SK-N-SH (cell line): Measurements from ENCODE around the gene ING5. TPM values are rescaled to one million over a fixed set of nuclear protein-coding genes. Genes with fewer than 3 reads are reported as not detected.

Experiments used
- CTCF ChIA-PET: fragments of 300-600, 350-600 bp; formaldehyde crosslinking; extraction: SDS; loops from one replicate; lab custom pipeline; 2021; lab: Yijun Ruan, JAX
- POLR2A ChIA-PET: fragments of 350-600 bp; sonication (Branson Sonifier 250); formaldehyde crosslinking; extraction: SDS; loops from one replicate; lab custom pipeline; 2020; ENCODE audit warnings: antibody characterized with exemption, inconsistent platforms; lab: Yijun Ruan, JAX
- DNase-seq: peaks from one replicate; pipeline ENCODE4 v3.0.0; 2012
- H2AFZ ChIP-seq: fragments of 200-600 bp; sonication (generic); 2 replicates; pipeline ENCODE4 v1.8.1; 2016; ENCODE audit warnings: antibody characterized with exemption, mild to moderate bottlenecking, low read depth
- H3F3A ChIP-seq: fragments of 200-600 bp; sonication (generic); replicated peaks from 2 replicates; pipeline ENCODE3; 2016; ENCODE audit warnings: antibody characterized with exemption, mild to moderate bottlenecking; ENCODE audit not compliant: insufficient read depth
- H3K27ac ChIP-seq, 2 experiments: fragments of 200-500 bp in 1 of 2; fragments of 200-600 bp in 1 of 2; sonication (Bioruptor generic) in 1 of 2; sonication (generic), shearing (Covaris generic) in 1 of 2; 2 replicates each; pipeline versions ENCODE4 v1.5.1 to v1.6.1; 2014 to 2016; ENCODE audit warnings: low read depth in 2 of 2, inconsistent platforms in 1 of 2, low read length in 1 of 2, mild to moderate bottlenecking in 1 of 2, mixed read lengths in 1 of 2
- H3K27me3 ChIP-seq: fragments of 200-600 bp; sonication (generic), shearing (Covaris generic); 2 replicates; pipeline ENCODE4 v1.6.1; 2016; ENCODE audit warnings: mixed run types; ENCODE audit not compliant: insufficient read depth
- H3K36me3 ChIP-seq, 2 experiments: fragments of 200-500 bp in 1 of 2; fragments of 200-600 bp in 1 of 2; sonication (Bioruptor generic) in 1 of 2; sonication (generic) in 1 of 2; replicated peaks in 1 of 2; 2 replicates each; pipeline versions ENCODE3 to v1.5.1; 2014 to 2016; ENCODE audit warnings: low read length in 1 of 2, mild to moderate bottlenecking in 1 of 2; ENCODE audit not compliant: insufficient read depth in 2 of 2, control insufficient read depth in 1 of 2
- H3K4me1 ChIP-seq, 2 experiments: fragments of 200-500 bp in 1 of 2; fragments of 200-600 bp in 1 of 2; sonication (Bioruptor generic) in 1 of 2; sonication (generic), shearing (Covaris generic) in 1 of 2; 2 replicates each; pipeline versions ENCODE4 v1.5.1 to v1.6.1; 2014 to 2016; ENCODE audit warnings: low read depth in 1 of 2, low read length in 1 of 2, mixed run types in 1 of 2; ENCODE audit not compliant: insufficient read depth in 2 of 2, control insufficient read depth in 1 of 2
- H3K4me2 ChIP-seq: fragments of 200-600 bp; sonication (generic), shearing (Covaris generic); 2 replicates; pipeline ENCODE4 v1.6.1; 2017; ENCODE audit warnings: mixed run types
- H3K4me3 ChIP-seq, 2 experiments: fragments of 200-500 bp in 1 of 2; fragments of 200-600 bp in 1 of 2; sonication (Bioruptor generic) in 1 of 2; sonication (generic), shearing (Covaris generic) in 1 of 2; 2 replicates each; pipeline versions ENCODE4 v1.5.1 to v1.8.1; 2014 to 2016; ENCODE audit warnings: low read depth in 2 of 2, inconsistent platforms in 1 of 2, low read length in 1 of 2, mild to moderate bottlenecking in 1 of 2, mixed read lengths in 1 of 2, moderate library complexity in 1 of 2
- H3K79me2 ChIP-seq: fragments of 200-600 bp; sonication (generic); 2 replicates; pipeline ENCODE4 v1.8.1; 2017; ENCODE audit warnings: mild to moderate bottlenecking; ENCODE audit not compliant: insufficient read depth
- H3K9ac ChIP-seq: fragments of 200-600 bp; sonication (generic); 2 replicates; pipeline ENCODE4 v1.6.1; 2017; ENCODE audit warnings: mixed run types
- H3K9me2 ChIP-seq: fragments of 200-600 bp; sonication (generic); 2 replicates; pipeline ENCODE4 v1.6.1; 2017; ENCODE audit warnings: mixed run types
- H3K9me3 ChIP-seq: fragments of 200-600 bp; sonication (generic); 2 replicates; pipeline ENCODE4 v1.6.1; 2017; ENCODE audit warnings: mixed run types, mild to moderate bottlenecking, moderate library complexity
- H4K20me1 ChIP-seq: fragments of 200-600 bp; sonication (generic); 2 replicates; pipeline ENCODE4 v1.6.1; 2017; ENCODE audit warnings: mild to moderate bottlenecking, mixed run types; ENCODE audit not compliant: insufficient read depth
- FOSL2 ChIP-seq: IDR thresholded peaks from 2 replicates; pipeline ENCODE4 v1.4.0; 2012; ENCODE audit warnings: low read depth, mild to moderate bottlenecking, moderate library complexity, borderline replicate concordance
- FOXM1 ChIP-seq: IDR thresholded peaks from 2 replicates; pipeline ENCODE4 v1.4.0; 2012; ENCODE audit warnings: low read depth, mild to moderate bottlenecking
- GABPA ChIP-seq: IDR thresholded peaks from 2 replicates; pipeline ENCODE4 v1.4.0; 2012; ENCODE audit warnings: low read depth, mild to moderate bottlenecking
- JUND ChIP-seq: IDR thresholded peaks from 2 replicates; pipeline ENCODE4 v1.4.0; 2012
- MEF2A ChIP-seq: IDR thresholded peaks from 2 replicates; pipeline ENCODE4 v1.4.0; 2012; ENCODE audit warnings: low read depth, borderline replicate concordance
- MXI1 ChIP-seq: IDR thresholded peaks from 2 replicates; pipeline ENCODE4 v1.6.1; 2012; ENCODE audit warnings: mild to moderate bottlenecking, low read depth, low read length, improper control_type of control experiment
- POLR2AphosphoS5 ChIP-seq: IDR thresholded peaks from 2 replicates; pipeline ENCODE4 v1.6.1; 2012; ENCODE audit warnings: low read depth, low read length
- RAD21 ChIP-seq: IDR thresholded peaks from 2 replicates; pipeline ENCODE4 v1.6.1; 2012; ENCODE audit warnings: mild to moderate bottlenecking, low read length
- RCOR1 ChIP-seq: fragments of 150-350 bp; IDR thresholded peaks from 2 replicates; pipeline ENCODE4 v1.6.1; 2017; ENCODE audit warnings: antibody characterized with exemption, low read length
- RFX5 ChIP-seq: IDR thresholded peaks from 2 replicates; pipeline ENCODE4 v1.6.1; 2012; ENCODE audit warnings: mild to moderate bottlenecking, improper control_type of control experiment, low read length
- SIN3A ChIP-seq: IDR thresholded peaks from 2 replicates; pipeline ENCODE4 v1.6.1; 2012; ENCODE audit warnings: low read depth, mild to moderate bottlenecking, low read length, moderate library complexity, borderline replicate concordance
- TAF1 ChIP-seq: IDR thresholded peaks from 2 replicates; pipeline ENCODE4 v1.6.1; 2012; ENCODE audit warnings: low read depth, mild to moderate bottlenecking, low read length, moderate library complexity, borderline replicate concordance
- TCF12 ChIP-seq: IDR thresholded peaks from 2 replicates; pipeline ENCODE4 v1.4.0; 2012
- YY1 ChIP-seq: IDR thresholded peaks from 2 replicates; pipeline ENCODE4 v1.4.0; 2012; ENCODE audit warnings: low read depth, mild to moderate bottlenecking
- WGBS: methylation state at CpG from one replicate; pipeline ENCODE4 v1.1.6; 2017; ENCODE audit warnings: low lambda C conversion rate; 5-methylcytosine and 5-hydroxymethylcytosine counted together
- polyA plus RNA-seq, 3 experiments: library from polyadenylated mRNA; depleted of rRNA; stranded (reverse); fragments of >200 nt; gene quantifications; 2 replicates each; pipeline ENCODE4 v1.2.3, GENCODE V29; 2012
- TF ChIP-seq, protein P1 (sequence below): fragments of 150-350 bp; IDR thresholded peaks from 2 replicates; pipeline ENCODE4 v1.6.1; 2016; ENCODE audit warnings: mild to moderate bottlenecking, low read depth, low read length
- TF ChIP-seq, protein P2 (sequence below): fragments of 200-600 bp; sonication (generic); IDR thresholded peaks from 2 replicates; pipeline ENCODE4 v1.6.1; 2017; ENCODE audit warnings: antibody characterized with exemption, mild to moderate bottlenecking, moderate library complexity
- TF ChIP-seq, protein P3 (sequence below): IDR thresholded peaks from 2 replicates; pipeline ENCODE4 v1.4.0; 2012; ENCODE audit warnings: low read depth, borderline replicate concordance
- TF ChIP-seq, protein P4 (sequence below): fragments of 150-350 bp; IDR thresholded peaks from 2 replicates; pipeline ENCODE4 v1.6.1; 2017; ENCODE audit warnings: antibody characterized with exemption, low read length, low read depth, borderline replicate concordance

Gene ING5
- polyA plus RNA-seq, 1 of the 3 experiments (the other 2 are of a cell fraction) = 56.3 TPM

DNA sequence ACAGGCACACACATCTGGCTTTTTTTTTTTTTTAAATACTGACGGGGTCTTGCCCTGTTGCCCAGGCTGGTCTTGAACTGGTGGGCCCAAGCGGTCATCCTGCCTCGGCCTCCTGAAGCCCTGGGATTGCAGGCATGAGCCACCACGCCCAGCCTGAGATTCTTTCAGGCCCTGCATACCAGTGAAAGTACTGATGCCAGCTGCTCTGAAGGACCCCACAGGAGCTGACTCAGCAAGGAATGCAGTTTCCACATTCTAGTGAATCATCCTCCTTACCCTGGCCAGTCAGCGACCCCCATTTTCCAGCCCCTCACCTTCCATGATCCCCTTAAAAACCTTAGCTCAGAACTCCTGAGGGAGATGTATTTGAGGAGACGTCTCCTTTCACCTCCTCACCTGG is 9.4 kb upstream of the ING5 start:
- TF ChIP-seq JUND (peak; percentile 30; the same call in 1 of the 2 replicates), MXI1 (no peak), TCF12 (peak; percentile 31; the same call in 1 of the 2 replicates), FOSL2 (peak; percentile 70; the same call in 1 of the 2 replicates)
- Histone ChIP-seq H3K9ac (no peak overlapping the region), H2AFZ (no peak overlapping the region), H3K36me3 (peaks cover 11 to 34% of the 10 kb centered on the region in 2 experiments), H3F3A (peaks cover under 1% of the 10 kb centered on the region), H4K20me1 (no peaks in the 10 kb centered on the region), H3K9me2 (no peaks in the 10 kb centered on the region), H3K4me3 (no peak overlapping the region), H3K4me2 (no peak overlapping the region), H3K9me3 (no peaks in the 10 kb centered on the region), H3K27ac (peak overlapping the region in 1 of 2 experiments; percentile 24; a peak in 1 of 4 replicates), H3K27me3 (no peaks in the 10 kb centered on the region), H3K79me2 (peaks cover 23% of the 10 kb centered on the region), H3K4me1 (peaks cover 0 to 7% of the 10 kb centered on the region in 2 experiments; a peak in 3 of 4 replicates)
- ChIA-PET CTCF (interaction anchor here (0.6 to 1.4 kb wide), 3 partner anchors 11 to 1730 kb away, joined by 3 to 5 read pairs (median 3); no protein-coding TSS in a partner anchor), POLR2A (interaction anchor here (1.4 kb wide), 1 partner anchor 9 kb away, joined by 5 read pairs; no protein-coding TSS in a partner anchor)
- WGBS = 87% methylated on average over 6 of the region's 6 CpGs
- no peak for DNase-seq

DNA sequence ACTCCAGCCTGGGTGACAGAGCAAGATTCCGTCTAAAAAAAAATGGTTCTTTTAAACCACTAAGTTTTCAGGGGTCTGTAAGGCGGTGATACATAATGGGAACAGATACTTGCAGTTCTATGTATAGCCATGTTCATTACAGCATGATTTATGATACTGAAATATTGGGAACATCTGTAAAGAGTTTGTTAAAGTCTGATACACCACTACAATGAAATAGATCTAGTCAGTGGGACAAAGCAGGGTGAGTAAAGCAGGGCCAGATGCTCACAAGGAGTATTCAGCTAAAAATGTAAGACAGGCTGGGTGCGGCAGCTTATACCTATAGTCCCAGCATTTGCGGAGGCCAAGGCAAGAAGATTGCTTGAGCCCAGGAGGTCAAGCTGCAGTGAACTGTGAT is 6.2 kb upstream of the ING5 start:
- H3K9me2 ChIP-seq = no peaks in the 10 kb centered on the region
- no peaks in the 10 kb centered on the region for H3K27me3 ChIP-seq
- H4K20me1 ChIP-seq = no peaks in the 10 kb centered on the region
- ChIA-PET CTCF (interaction anchor here (1.2 kb wide), 1 partner anchor 26 kb away, joined by 3 read pairs; no protein-coding TSS in a partner anchor), POLR2A (no interaction called here)
- H3K4me3 ChIP-seq = no peak overlapping the region
- H3K9ac ChIP-seq = no peak overlapping the region
- peaks cover 12% of the 10 kb centered on the region for H3F3A ChIP-seq
- H3K9me3 ChIP-seq = no peaks in the 10 kb centered on the region
- TF ChIP-seq RCOR1 (no peak), POLR2AphosphoS5 (no peak), YY1 (no peak), RAD21 (no peak), MEF2A (no peak), SIN3A (no peak), GABPA (no peak), RFX5 (no peak), FOSL2 (no peak), FOXM1 (no peak), TAF1 (no peak)
- TF ChIP-seq, protein P1, sequence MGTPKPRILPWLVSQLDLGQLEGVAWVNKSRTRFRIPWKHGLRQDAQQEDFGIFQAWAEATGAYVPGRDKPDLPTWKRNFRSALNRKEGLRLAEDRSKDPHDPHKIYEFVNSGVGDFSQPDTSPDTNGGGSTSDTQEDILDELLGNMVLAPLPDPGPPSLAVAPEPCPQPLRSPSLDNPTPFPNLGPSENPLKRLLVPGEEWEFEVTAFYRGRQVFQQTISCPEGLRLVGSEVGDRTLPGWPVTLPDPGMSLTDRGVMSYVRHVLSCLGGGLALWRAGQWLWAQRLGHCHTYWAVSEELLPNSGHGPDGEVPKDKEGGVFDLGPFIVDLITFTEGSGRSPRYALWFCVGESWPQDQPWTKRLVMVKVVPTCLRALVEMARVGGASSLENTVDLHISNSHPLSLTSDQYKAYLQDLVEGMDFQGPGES = no peak
- TF ChIP-seq, protein P2, sequence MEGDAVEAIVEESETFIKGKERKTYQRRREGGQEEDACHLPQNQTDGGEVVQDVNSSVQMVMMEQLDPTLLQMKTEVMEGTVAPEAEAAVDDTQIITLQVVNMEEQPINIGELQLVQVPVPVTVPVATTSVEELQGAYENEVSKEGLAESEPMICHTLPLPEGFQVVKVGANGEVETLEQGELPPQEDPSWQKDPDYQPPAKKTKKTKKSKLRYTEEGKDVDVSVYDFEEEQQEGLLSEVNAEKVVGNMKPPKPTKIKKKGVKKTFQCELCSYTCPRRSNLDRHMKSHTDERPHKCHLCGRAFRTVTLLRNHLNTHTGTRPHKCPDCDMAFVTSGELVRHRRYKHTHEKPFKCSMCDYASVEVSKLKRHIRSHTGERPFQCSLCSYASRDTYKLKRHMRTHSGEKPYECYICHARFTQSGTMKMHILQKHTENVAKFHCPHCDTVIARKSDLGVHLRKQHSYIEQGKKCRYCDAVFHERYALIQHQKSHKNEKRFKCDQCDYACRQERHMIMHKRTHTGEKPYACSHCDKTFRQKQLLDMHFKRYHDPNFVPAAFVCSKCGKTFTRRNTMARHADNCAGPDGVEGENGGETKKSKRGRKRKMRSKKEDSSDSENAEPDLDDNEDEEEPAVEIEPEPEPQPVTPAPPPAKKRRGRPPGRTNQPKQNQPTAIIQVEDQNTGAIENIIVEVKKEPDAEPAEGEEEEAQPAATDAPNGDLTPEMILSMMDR = no peak
- TF ChIP-seq, protein P3, sequence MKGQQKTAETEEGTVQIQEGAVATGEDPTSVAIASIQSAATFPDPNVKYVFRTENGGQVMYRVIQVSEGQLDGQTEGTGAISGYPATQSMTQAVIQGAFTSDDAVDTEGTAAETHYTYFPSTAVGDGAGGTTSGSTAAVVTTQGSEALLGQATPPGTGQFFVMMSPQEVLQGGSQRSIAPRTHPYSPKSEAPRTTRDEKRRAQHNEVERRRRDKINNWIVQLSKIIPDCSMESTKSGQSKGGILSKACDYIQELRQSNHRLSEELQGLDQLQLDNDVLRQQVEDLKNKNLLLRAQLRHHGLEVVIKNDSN = no peak
- TF ChIP-seq, protein P4, sequence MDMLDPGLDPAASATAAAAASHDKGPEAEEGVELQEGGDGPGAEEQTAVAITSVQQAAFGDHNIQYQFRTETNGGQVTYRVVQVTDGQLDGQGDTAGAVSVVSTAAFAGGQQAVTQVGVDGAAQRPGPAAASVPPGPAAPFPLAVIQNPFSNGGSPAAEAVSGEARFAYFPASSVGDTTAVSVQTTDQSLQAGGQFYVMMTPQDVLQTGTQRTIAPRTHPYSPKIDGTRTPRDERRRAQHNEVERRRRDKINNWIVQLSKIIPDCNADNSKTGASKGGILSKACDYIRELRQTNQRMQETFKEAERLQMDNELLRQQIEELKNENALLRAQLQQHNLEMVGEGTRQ = no peak
- H3K27ac ChIP-seq = no peak overlapping the region
- no peak overlapping the region for H2AFZ ChIP-seq
- no peaks in the 10 kb centered on the region; a peak in 1 of 4 replicates for H3K4me1 ChIP-seq
- H3K4me2 ChIP-seq = no peak overlapping the region
- H3K36me3 ChIP-seq = peaks cover 2 to 20% of the 10 kb centered on the region in 2 experiments
- H3K79me2 ChIP-seq = 0 out of 2 replicates have a peak, but pooled peaks cover 4% of the 10 kb centered on the region
- DNase-seq = no peak
- WGBS = 87% methylated on average over 4 of the region's 4 CpGs
